ENCODE measurements around the gene NTSR1.

DNA sequence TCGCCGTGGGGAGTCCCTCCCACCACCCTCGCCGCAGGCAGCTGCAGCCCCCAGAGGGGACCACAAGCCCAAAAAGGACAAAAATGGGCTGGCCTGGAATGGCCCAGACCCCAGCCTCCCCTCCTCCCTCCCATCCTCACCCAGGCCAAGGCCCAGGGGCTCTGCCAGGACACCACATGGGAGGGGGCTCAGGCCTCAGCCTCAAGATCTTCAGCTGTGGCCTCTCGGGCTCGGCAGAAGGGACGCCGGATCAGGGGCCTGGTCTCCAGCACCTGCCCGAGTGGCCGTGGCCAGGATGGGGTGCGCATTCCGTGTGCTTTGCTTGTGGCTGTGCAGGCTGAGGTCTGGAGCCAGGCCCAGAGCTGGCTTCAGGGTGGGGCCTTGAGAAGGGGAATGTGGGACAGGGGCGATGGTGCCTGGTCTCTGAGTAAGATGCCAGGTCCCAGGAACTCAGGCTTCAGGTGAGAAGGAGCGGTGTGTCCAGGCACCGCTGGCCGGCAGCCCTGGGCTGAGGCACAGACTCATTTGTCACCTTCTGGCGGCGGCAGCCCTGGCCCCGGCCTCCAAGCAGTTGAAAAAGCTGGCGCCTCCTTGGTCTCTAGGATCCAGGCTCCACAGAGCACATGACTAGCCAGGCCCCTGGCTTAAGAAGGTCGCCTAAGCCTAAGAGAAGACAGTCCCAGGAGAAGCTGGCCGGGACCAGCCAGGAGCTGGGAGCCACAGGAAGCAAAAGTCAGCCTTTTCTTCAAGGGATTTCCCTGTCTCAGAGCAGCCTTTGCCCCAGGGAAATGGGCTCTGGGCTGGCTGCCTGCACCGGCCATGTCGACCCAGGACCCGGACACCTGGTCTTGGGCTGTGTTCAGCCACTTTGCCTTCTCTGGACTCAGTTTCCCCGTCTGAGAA lies 52.5 kb downstream of the NTSR1 start:
- no peak for TF ChIP-seq YY1 (IDR thresholded peaks at IDR 0.05; ENCODE audit: insufficient read depth, insufficient read length)
- TF ChIP-seq ZNF274 (IDR thresholded peaks at IDR 0.05; ENCODE audit: low read depth, low read length), result no peak
- TF ChIP-seq SUZ12 (IDR thresholded peaks at IDR 0.05; ENCODE audit: extremely low read depth, insufficient read depth, insufficient read length), result no peak

Data from NT2/D1 (cell line).